GM19099 (cell line): ENCODE data around the gene IMPA2.

Experiments used
- POLR2A ChIP-seq: IDR thresholded peaks from 3 replicates; pipeline ENCODE4 v1.6.1; 2011; ENCODE audit warnings: low read depth; ENCODE audit not compliant: insufficient read length; ENCODE audit errors: extremely low read depth

IMPA2 gene

DNA sequence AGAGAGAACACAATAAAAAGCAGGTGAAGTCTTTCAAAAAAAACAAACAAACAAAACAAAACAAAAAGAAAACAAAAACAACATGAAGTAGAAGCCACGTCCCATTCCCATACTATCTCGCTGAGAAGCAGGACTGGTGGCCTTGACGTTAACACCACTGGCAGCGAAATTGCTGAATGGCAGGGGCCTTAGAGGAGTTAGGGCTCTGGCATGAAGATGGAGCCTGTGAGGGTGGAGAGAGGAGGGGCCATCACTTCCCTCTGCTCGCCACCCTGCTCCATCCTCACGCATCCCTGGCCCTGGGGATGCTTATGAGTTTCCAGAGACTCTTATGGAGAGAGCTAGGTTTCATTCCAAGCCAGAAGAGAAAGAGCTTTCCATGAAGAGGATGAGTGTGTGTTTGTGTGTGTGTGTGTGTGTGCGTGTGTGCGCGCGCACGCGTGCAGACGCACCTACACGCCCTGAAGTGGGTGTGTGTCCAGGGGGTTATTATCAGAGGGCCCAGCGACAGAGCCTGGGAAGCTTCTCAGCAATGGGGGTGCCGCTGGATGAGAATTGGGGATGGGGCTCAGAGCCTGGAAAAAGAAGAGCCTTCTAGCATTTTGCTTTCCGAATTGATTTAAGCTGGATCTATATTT, 20.4 kb upstream of the IMPA2 start:
- no peak for TF ChIP-seq POLR2A

DNA sequence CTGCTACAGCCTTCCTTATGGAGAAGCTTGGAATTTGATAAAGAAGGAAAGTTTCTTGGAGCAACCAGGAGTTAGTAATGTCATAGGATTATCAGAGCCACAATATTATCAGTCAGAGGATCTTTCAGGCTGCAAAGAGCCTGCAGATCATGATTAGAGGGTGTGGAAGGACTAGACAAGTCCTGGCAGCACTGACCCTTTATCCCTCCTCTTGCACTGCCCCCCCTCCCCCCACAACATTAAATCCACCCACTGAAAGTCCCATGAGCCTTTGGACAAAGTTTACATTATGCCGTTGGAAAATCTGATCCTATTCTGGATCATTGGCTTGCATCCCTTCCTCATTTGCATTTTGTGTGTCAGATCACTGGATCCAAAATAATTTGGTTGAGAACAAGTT, 18.7 kb upstream of the IMPA2 start:
- no peak for TF ChIP-seq POLR2A

DNA sequence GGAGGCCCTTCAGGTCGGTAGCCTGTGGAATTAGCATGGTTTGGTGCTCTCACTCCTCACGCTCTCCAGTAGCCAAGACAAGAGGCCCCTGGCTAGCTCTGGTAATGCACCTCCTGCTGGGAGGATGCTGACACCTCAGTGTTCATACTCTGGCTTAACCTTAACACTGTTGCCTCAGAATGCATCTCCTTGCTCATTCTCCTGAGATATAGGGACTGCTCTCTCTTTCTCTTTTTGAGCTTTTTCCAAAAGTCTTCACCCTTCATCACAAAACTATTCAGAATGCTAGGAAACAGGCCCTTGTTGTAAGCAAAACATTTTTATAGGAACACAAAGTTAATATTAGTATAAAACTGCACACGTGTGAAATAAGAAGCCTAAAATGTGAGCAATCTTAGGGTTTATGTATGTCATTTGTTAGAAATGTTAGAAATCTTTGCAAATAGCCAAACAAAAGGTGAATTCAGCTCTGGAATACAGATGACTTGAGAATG, 17.3 kb upstream of the IMPA2 start:
- no peak for TF ChIP-seq POLR2A

DNA sequence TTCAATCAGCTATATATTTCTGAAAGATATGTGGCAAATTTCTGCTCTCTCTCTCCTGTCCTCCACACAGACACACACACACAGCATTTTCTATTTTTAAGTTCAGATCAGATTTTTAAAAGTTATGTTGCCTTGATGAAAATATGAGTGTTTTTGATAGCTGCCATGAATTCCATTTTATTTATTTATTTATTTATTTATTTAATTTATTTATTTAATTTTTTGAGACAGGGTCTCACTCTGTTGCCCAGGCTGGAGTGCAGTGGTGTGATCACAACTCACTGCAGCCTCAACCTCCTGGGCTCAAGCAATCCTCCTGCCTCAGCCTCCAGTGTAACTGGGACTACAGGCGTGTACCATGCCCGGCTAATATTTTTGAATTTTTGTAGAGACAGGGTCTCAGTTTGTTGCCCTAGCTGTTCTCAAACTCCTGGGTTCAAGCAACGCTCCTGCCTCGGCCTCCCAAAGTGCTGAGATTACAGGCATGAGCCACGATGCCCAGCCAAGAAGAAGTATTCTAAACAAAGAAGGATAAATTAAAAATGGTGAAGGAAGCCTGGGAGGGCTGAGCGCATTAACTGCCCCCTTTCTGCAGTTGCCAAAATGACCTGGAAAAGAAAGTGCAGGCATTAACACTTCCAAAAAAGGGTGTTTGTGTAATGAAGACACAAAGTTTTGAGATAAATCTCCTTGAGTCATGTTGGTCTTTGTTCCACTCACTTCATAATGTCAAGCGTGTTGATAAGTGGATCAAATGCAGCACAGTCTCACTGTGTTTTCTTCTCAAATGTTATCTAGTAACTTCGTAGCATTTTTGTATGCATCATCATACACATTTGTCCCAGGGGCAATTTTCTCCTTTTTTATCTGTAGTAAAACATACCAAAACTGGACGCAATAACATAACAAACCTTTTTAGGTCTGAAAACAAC, 11.1 kb upstream of the IMPA2 start:
- TF ChIP-seq POLR2A: no peak

DNA sequence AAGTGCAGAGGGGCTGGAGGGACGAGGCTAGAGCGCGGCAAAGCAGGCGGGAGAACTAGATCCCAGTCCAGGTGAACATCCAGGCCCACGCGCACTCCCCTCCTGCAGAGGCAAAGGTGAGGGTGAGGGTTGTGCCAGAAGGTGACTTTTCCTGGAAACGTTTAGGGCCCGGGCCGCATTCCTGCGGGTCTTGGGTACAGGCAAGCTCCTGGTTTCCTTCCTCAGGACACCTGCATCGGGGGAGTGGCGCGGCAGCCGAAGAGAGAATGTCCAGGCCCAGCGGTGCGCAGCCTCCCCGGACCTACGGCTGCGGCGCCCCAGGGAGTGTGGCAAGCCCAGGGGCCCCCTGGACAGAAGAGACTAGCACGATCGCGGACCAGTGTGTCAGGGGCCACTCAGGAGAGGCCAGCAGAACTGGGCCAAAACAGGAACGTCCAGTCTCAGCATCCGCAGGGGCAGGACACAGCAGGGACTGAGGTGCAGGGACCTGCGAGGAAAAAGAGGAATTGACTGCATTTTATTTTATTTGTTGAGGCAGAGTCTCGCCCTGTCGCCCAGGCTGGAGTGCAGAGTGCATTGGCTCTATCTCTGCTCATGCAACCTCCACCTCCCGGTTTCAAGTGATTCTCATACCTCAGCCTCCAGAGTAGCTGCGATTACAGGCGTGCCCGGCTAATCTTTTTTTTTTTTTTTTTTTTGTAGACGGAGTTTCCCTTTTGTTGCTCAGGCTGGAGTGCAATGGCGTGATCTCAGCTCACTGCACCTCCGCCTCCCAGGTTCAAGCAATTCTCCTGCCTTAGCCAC, 8.7 kb upstream of the IMPA2 start:
- no peak for TF ChIP-seq POLR2A

DNA sequence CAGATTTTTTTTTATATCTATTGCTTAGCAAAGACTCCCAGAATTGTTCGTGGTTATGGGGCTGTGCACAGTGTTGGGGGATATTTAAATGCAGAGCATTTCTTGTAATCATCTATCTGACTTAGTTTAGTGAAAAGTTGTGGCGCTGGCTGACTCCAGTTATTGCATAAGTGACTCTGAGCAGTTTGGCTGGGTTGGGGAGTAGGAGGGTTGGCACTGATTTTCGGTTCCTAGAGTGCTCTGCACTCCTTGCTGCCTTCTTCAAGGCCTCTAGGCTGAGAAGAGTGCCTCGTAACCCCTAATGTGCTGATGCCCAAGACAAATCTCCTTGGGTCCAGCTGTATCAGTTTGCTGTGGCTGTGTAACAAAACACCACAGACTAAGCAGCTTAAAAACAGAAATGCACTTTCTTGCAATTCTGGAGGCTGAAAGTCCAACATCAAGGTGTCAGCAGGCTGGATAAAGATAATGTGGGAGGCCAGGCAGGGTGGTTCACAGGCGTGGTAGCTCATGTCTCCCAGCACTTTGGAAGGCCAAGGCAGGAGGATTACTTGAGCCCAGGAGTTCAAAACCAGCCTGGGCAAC, 6.5 kb upstream of the IMPA2 start:
- no peak for TF ChIP-seq POLR2A

DNA sequence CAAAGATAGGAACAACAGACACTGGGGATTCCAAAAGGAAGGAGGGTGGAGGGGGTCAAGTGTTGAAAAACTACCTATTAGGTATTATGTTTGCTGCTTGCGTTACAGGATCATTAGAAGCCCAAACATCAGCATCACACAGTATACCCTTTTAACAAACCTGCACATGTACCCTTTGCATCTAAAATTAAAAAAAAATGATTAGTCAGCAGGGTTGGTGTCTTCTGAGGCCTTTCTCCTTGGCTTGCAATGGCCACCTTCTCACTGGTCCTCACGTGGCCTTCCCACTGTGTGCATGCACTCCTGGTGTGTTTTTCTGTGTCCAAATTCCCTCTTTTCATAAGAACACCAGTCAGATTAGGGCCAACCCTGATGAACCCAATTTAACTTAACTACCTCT, 5.6 kb upstream of the IMPA2 start:
- TF ChIP-seq POLR2A: no peak

DNA sequence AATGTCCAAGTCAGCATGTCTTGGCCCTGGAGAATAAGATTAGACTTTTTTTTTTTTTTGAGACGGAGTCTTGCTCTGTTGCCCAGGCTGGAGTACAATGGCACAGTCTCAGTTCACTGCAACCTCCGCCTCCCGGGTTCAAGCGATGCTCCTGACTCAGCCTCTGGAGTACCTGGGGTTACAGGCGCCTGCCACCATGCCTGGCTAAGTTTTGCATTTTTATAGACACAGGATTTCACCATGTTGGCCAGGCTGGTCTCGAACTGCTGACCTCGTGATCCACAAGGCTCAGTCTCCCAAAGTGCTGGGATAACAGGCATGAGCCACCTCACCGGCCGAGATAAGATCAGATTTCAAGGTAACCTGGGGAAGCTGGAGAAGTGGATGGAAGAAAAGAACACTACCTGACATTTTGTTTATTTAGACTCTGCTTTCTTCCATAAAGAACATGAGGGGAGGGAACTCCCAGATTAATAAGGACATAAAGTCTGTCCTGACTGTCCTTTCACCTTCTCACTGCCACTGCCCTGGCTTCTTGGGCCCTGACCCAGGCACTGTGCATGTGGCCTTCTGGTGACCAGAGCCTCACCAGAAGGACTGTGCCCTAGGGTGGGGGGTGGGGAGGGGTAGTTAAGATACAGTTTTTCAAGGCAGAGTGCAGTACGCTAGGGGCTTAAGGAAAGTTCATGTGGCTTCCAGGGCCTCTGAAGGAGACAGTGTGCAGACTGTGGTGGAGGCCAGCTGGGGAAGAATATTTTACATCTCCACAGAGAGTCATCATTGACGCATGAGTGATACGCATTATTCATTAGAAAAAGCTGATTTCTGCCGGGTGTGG, 4.8 kb upstream of the IMPA2 start:
- no peak for TF ChIP-seq POLR2A

DNA sequence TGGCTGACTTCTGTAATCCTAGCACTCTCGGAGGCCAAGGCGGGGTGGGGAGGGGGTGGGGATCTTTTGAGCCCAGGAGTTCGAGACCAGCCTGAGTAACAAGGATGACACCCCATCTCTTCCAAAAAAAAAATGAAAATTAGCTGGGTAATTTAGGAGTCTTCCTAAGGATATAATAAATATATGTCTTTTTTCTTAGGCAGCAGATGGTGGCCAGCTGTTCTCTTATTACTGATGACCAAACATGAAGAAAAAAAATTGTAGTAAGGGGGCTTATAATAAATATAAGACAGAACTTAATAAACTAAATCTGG, 4.2 kb upstream of the IMPA2 start:
- TF ChIP-seq POLR2A: no peak

DNA sequence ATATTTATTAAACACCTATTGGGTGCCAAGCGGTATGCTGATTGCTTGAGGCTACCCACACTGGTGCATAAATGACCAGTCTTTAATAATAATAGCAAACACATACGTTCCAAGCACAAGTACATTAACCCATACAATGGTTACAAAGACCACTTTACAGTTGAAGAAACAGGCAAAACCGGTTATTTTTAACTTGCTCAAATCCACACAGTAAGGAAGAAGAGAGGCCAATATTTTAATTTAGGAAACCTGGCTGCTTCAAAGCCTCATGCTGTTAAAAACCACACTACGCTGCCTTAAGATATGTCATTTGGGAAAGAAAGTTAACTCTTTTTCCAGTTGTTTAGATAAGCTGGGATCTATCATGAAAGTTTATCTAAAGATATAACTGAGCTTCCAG, 2.4 kb upstream of the IMPA2 start:
- TF ChIP-seq POLR2A: no peak

DNA sequence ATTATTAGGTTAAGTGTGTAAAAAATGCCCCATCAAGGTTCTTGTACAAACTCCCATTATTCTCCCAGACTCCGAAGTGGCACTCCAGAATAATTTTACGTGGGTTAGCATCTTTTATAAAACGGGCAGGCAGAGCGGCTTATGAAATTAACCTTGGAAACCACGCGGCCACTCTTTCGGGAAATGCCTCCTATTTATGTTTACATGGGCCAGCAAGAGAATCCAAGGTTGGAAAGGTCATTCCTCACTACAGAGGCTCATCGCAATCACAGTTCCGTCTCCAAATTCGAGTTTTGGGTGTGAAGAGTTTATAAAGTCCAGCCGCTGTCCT, 1.2 kb upstream of the IMPA2 start:
- no peak for TF ChIP-seq POLR2A

DNA sequence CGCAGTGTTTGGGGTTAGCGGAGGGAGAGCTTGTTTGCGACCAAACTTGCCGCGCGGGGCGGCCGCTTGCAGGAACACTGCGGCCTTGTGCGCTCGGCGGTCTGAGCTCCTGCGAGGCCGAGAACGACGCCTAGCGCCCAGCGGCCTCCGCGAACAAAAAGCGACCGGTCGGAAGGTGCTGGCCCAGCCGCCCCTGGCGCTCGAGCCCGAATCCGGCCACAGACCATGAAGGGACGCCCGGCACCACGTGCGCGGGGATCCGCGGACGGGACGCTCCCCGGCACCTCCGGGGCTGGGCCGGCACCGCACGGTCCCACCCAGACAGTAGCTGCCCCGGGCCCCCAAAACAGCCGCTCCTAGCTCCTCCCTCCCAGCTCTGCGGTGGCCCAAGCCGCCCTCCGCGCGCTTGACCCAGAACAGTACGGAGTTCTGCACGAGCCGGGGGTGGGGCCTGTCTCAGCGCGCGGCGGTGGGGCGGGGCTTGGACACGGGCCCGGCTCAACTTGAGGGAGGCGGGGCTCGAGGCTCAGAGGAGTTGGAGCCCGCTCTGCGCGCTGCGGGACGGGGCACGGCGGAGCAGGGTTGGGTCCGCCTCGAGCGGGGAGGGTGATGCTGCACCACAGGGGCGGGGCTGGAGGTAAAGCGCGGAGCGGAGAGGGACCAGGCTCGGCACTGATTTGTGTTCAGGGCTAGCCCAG, 664 bp upstream of the IMPA2 start:
- peak; percentile 53 for TF ChIP-seq POLR2A

DNA sequence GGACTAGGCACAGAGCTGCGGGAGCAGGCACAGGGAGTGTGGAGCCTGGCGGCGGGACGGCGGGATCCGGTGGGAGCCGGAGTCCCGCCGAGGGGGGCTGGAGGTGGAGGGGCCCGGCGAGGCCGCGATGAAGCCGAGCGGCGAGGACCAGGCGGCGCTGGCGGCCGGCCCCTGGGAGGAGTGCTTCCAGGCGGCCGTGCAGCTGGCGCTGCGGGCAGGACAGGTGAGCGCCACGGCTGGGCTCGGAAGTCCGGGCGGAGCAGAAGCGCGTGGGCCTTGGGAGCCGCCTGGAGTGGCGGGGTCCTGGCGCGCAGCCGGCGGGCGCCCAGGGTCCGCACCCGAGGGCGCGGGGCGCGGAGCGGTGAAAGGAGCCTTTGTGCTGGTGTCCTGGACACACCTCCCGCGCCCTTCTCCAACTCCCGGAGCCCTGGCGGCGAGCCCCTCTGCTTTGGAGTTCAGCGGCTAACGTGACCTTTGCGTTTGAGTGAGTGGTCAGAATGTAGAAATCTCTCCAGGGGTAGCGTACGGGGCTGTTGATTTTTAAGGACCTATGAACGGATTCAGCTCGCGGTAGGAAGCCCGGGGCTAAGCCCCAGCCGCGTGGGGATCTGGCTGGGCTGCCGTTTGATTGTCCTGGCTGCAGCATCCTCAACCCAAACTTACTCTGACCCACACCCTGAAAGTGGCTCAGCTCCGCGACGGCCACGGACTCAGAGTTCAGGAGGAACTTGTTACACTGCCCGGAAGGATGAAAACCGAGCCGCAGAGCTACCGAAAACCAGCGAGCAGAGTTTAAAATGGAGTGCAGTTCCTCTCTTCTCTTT, 448 bp downstream of the IMPA2 start:
- TF ChIP-seq POLR2A: peak; percentile 54
